GM18499 (cell line): ENCODE measurements around the gene STRIP2.
"Not testable (repeated sequence)": the region's sequence is repeated elsewhere in the genome, so short reads cannot be mapped to it uniquely, and the experiment has no call there.

Experiments
- ATAC-seq: cut with Tn5 transposase; IDR thresholded peaks from one replicate; pipeline ENCODE4 v1.9.1; 2021; ENCODE audit warnings: moderate number of reproducible peaks; ENCODE audit not compliant: insufficient read depth, unreplicated experiment

Gene STRIP2

GRCh38 chr7:129523924-129524323 is 89.7 kb downstream of the STRIP2 start:
- ATAC-seq = no peak

GRCh38 chr7:129524405-129524804 is 90.2 kb downstream of the STRIP2 start:
- ATAC-seq = not testable (repeated sequence)

GRCh38 chr7:129525225-129525862 is 91.1 kb downstream of the STRIP2 start:
- ATAC-seq = no peak

- ATAC-seq = no peak
These were observed 95.4 kb downstream of the STRIP2 start for GRCh38 chr7:129529643-129530042.

GRCh38 chr7:129530795-129531391 is 96.7 kb downstream of the STRIP2 start:
- no peak for ATAC-seq

- no peak for ATAC-seq
These were observed 97.5 kb downstream of the STRIP2 start for GRCh38 chr7:129531721-129532120.

- ATAC-seq = no peak
These were observed 98.1 kb downstream of the STRIP2 start for GRCh38 chr7:129532375-129532774.

- ATAC-seq = not testable (repeated sequence)
These were observed 100.5 kb downstream of the STRIP2 start for GRCh38 chr7:129534558-129535274.

GRCh38 chr7:129535896-129536295 is 101.7 kb downstream of the STRIP2 start:
- ATAC-seq = no peak

- no peak for ATAC-seq
These were observed 102.1 kb downstream of the STRIP2 start for GRCh38 chr7:129536323-129536722.
